ENCODE results near the gene COX19.

DNA sequence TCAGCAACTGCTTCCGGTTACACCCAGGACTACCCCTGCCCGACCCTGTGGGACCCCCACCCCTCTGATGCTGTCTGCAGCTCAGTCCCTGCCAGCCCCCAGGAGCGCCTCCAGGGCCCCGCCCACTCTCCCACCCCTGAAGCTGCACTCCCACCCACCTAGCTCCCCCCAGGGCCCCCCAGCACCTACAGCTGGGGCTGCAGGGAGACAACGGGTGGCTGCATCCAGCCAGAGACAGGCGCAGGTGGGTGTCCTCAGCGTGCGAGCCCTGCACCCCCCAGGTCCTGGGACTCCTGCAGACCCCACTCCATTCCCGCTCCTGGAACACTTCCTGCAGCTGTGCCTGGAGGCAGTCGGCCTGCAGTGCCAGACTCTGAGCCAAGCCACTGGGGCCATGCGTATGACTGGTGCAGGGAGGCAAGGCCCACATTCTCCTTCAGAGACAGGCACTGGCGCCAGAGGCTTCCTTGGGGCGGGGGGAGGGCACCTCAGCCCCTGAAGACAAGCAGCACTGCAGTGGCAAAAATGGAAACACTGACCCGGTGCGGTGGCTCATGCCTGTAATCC lies 13.7 kb upstream of the COX19 start:
- TF ChIP-seq, protein P1, sequence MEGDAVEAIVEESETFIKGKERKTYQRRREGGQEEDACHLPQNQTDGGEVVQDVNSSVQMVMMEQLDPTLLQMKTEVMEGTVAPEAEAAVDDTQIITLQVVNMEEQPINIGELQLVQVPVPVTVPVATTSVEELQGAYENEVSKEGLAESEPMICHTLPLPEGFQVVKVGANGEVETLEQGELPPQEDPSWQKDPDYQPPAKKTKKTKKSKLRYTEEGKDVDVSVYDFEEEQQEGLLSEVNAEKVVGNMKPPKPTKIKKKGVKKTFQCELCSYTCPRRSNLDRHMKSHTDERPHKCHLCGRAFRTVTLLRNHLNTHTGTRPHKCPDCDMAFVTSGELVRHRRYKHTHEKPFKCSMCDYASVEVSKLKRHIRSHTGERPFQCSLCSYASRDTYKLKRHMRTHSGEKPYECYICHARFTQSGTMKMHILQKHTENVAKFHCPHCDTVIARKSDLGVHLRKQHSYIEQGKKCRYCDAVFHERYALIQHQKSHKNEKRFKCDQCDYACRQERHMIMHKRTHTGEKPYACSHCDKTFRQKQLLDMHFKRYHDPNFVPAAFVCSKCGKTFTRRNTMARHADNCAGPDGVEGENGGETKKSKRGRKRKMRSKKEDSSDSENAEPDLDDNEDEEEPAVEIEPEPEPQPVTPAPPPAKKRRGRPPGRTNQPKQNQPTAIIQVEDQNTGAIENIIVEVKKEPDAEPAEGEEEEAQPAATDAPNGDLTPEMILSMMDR (conservative IDR thresholded peaks at IDR 0.05; ENCODE audit: low read depth in 2 of 2), result no peak
- TF ChIP-seq EZH2 (IDR thresholded peaks at IDR 0.05; ENCODE audit: low read depth, unreplicated experiment) (no peak), EZH2phosphoT487 (IDR thresholded peaks at IDR 0.05; ENCODE audit: unreplicated experiment) (no peak), POLR2AphosphoS5 (IDR thresholded peaks at IDR 0.05; ENCODE audit: low read depth) (no peak)
